H1 (cell line): ENCODE measurements around the gene OR8B12. TPM values are rescaled to one million over a fixed set of nuclear protein-coding genes. Genes with fewer than 3 reads are reported as not detected.
A peak's percentile ranks its signal among the peaks of the same experiment; 100 is the strongest.

Experiments used
- CTCF ChIA-PET: fragments of 300-600 bp; sonication (Branson Sonifier 250); formaldehyde crosslinking; loops from one replicate; lab custom pipeline; 2021; ENCODE audit not compliant: partially characterized antibody; lab: Charles Lee
- POLR2A ChIA-PET: fragments of 300-600 bp; sonication (Branson Sonifier 250); formaldehyde crosslinking; loops from one replicate; lab custom pipeline; 2021; ENCODE audit warnings: inconsistent platforms; ENCODE audit not compliant: partially characterized antibody; lab: Charles Lee
- DNase-seq, 2 experiments: peaks; one replicate each; pipeline versions ENCODE4 v3.0.0 to v3.0.0-alpha.2; 2010 to 2022; ENCODE audit warnings: low spot score in 2 of 2, low read depth in 1 of 2, mixed read lengths in 1 of 2
- FAIRE-seq: peaks from 2 replicates; lab custom pipeline; 2011; peaks lifted over from hg19 to GRCh38; lab: Jason Lieb, UNC
- H2AFZ ChIP-seq: 2 replicates; pipeline ENCODE4 v1.8.1; 2012; ENCODE audit warnings: low read length, inconsistent platforms
- H2AK5ac ChIP-seq: 2 replicates; pipeline ENCODE4 v1.6.1; 2013; ENCODE audit warnings: low read depth, low read length
- H2BK120ac ChIP-seq: replicated peaks from 2 replicates; pipeline ENCODE3; 2013; ENCODE audit warnings: low read depth, low read length, inconsistent platforms
- H2BK12ac ChIP-seq: 2 replicates; pipeline ENCODE4 v1.6.1; 2013; ENCODE audit warnings: low read depth, low read length
- H2BK15ac ChIP-seq: 2 replicates; pipeline ENCODE4 v1.6.1; 2013; ENCODE audit warnings: low read length
- H2BK20ac ChIP-seq: 2 replicates; pipeline ENCODE4 v1.6.1; 2013; ENCODE audit warnings: low read length
- H2BK5ac ChIP-seq: 2 replicates; pipeline ENCODE4 v1.6.1; 2013; ENCODE audit warnings: low read depth, low read length
- H3K14ac ChIP-seq: 2 replicates; pipeline ENCODE4 v1.6.1; 2013; ENCODE audit warnings: inconsistent platforms; ENCODE audit not compliant: insufficient read length
- H3K18ac ChIP-seq: 2 replicates; pipeline ENCODE4 v1.6.1; 2013; ENCODE audit warnings: low read length; ENCODE audit errors: extremely low read depth
- H3K23ac ChIP-seq: 2 replicates; pipeline ENCODE4 v1.6.1; 2013; ENCODE audit warnings: inconsistent platforms; ENCODE audit not compliant: insufficient read length
- H3K23me2 ChIP-seq: 2 replicates; pipeline ENCODE4 v1.6.1; 2013; ENCODE audit warnings: low read depth, low read length
- H3K27ac ChIP-seq: 2 replicates; pipeline ENCODE4 v1.6.1; 2011; ENCODE audit warnings: low read depth, low read length, inconsistent platforms
- H3K27me3 ChIP-seq, 4 experiments: replicated peaks in 1 of 4; 1 replicate in 1 of 4; 2 replicates in 3 of 4; pipeline versions ENCODE4 v1.6.1 to v1.8.1; 2011 to 2013; ENCODE audit warnings: low read length in 3 of 4, mild to moderate bottlenecking in 3 of 4, inconsistent platforms in 2 of 4, mixed read lengths in 2 of 4, moderate library complexity in 1 of 4; ENCODE audit not compliant: control insufficient read depth in 3 of 4, insufficient read depth in 3 of 4; ENCODE audit errors: extremely low read depth in 1 of 4
- H3K36me3 ChIP-seq, 4 experiments: 2 replicates each; pipeline versions ENCODE4 v1.6.1 to v1.8.1; 2011 to 2013; ENCODE audit warnings: mild to moderate bottlenecking in 4 of 4, low read length in 3 of 4, moderate library complexity in 2 of 4, control low read depth in 1 of 4, inconsistent platforms in 1 of 4; ENCODE audit not compliant: insufficient read depth in 4 of 4, control insufficient read depth in 2 of 4
- H3K4ac ChIP-seq: replicated peaks from 2 replicates; pipeline ENCODE3; 2013; ENCODE audit warnings: low read length, low read depth, mixed read lengths, inconsistent platforms; ENCODE audit not compliant: insufficient read length
- H3K4me1 ChIP-seq, 4 experiments: replicated peaks in 1 of 4; 1 replicate in 1 of 4; 2 replicates in 3 of 4; pipeline versions ENCODE4 v1.6.1 to v1.8.1; 2011 to 2013; ENCODE audit warnings: low read length in 3 of 4, inconsistent platforms in 2 of 4, mixed read lengths in 1 of 4; ENCODE audit not compliant: insufficient read depth in 4 of 4, control insufficient read depth in 3 of 4
- H3K4me2 ChIP-seq, 2 experiments: 2 replicates each; pipeline versions ENCODE4 v1.6.1 to v1.8.1; 2011 to 2013; ENCODE audit warnings: low read depth in 2 of 2, low read length in 2 of 2, control low read depth in 1 of 2, inconsistent platforms in 1 of 2, mild to moderate bottlenecking in 1 of 2; ENCODE audit not compliant: insufficient read depth in 1 of 2
- H3K4me3 ChIP-seq, 4 experiments: fragments of 200-600, 300-600 bp in 1 of 4; sonication (generic), shearing (Covaris generic), sonication (Bioruptor Twin) in 1 of 4; 2 replicates each; pipeline versions ENCODE4 v1.5.1 to v1.8.1; 2011 to 2016; ENCODE audit warnings: low read length in 4 of 4, low read depth in 3 of 4, control low read depth in 2 of 4, inconsistent platforms in 2 of 4, mild to moderate bottlenecking in 2 of 4, mixed read lengths in 1 of 4, moderate library complexity in 1 of 4; ENCODE audit not compliant: insufficient read depth in 2 of 4; ENCODE audit errors: extremely low read depth in 1 of 4
- H3K56ac ChIP-seq: replicated peaks from 2 replicates; pipeline ENCODE3; 2013; ENCODE audit warnings: low read depth, mild to moderate bottlenecking, mixed read lengths, low read length, inconsistent platforms; ENCODE audit not compliant: insufficient read length
- H3K79me1 ChIP-seq: 2 replicates; pipeline ENCODE4 v1.6.1; 2013; ENCODE audit warnings: low read depth, low read length, control low read depth
- H3K79me2 ChIP-seq, 2 experiments: 2 replicates each; pipeline versions ENCODE4 v1.6.1 to v1.8.1; 2012 to 2013; ENCODE audit warnings: low read length in 2 of 2, mild to moderate bottlenecking in 2 of 2, inconsistent platforms in 1 of 2; ENCODE audit not compliant: insufficient read depth in 2 of 2, control insufficient read depth in 1 of 2
- H3K9ac ChIP-seq, 4 experiments: replicated peaks in 1 of 4; 1 replicate in 1 of 4; 2 replicates in 3 of 4; pipeline versions ENCODE4 v1.6.1 to v1.8.1; 2011 to 2013; ENCODE audit warnings: low read depth in 3 of 4, low read length in 3 of 4, control low read depth in 2 of 4, mild to moderate bottlenecking in 2 of 4, moderate library complexity in 2 of 4, inconsistent platforms in 1 of 4; ENCODE audit errors: extremely low read depth in 1 of 4
- H3K9me3 ChIP-seq, 2 experiments: 2 replicates each; pipeline versions ENCODE4 v1.6.1 to v1.8.1; 2012 to 2013; ENCODE audit warnings: mild to moderate bottlenecking in 2 of 2, moderate library complexity in 2 of 2, control low read depth in 1 of 2, inconsistent platforms in 1 of 2, low read depth in 1 of 2, low read length in 1 of 2, mixed read lengths in 1 of 2; ENCODE audit not compliant: insufficient read depth in 2 of 2
- H4K20me1 ChIP-seq, 2 experiments: replicated peaks in 1 of 2; 2 replicates each; pipeline versions ENCODE3 to v1.8.1; 2011 to 2013; ENCODE audit warnings: inconsistent platforms in 2 of 2, low read length in 2 of 2, mild to moderate bottlenecking in 1 of 2; ENCODE audit not compliant: insufficient read depth in 2 of 2, control insufficient read depth in 1 of 2
- H4K5ac ChIP-seq: 2 replicates; pipeline ENCODE4 v1.6.1; 2013; ENCODE audit warnings: low read length, low read depth, mixed read lengths, inconsistent platforms; ENCODE audit not compliant: insufficient read length
- H4K8ac ChIP-seq: 2 replicates; pipeline ENCODE4 v1.8.0; 2013; ENCODE audit warnings: mild to moderate bottlenecking, moderate library complexity, low read length, inconsistent platforms; ENCODE audit not compliant: insufficient read depth; ENCODE audit errors: extremely low read depth
- H4K91ac ChIP-seq: replicated peaks from 2 replicates; pipeline ENCODE3; 2013; ENCODE audit warnings: low read length, mixed read lengths, inconsistent platforms; ENCODE audit not compliant: insufficient read length
- CEBPB ChIP-seq: IDR thresholded peaks from 2 replicates; pipeline ENCODE4 v1.6.1; 2012; ENCODE audit warnings: low read depth, low read length
- CHD2 ChIP-seq: IDR thresholded peaks from 2 replicates; pipeline ENCODE4 v1.6.1; 2012; ENCODE audit warnings: low read length, improper control_type of control experiment
- JUND ChIP-seq: IDR thresholded peaks from 2 replicates; pipeline ENCODE4 v1.6.1; 2011; ENCODE audit warnings: mild to moderate bottlenecking, improper control_type of control experiment, low read length
- SP2 ChIP-seq: IDR thresholded peaks from 2 replicates; pipeline ENCODE4 v1.6.1; 2012; ENCODE audit warnings: mild to moderate bottlenecking, low read length, inconsistent platforms
- WGBS, 2 experiments: shearing (Covaris generic) in 1 of 2; methylation state at CpG; one replicate each; pipeline versions ENCODE4 v1.1.6 to v1.1.7; 2013 to 2015; ENCODE audit warnings: low lambda C conversion rate in 2 of 2, mixed read lengths in 2 of 2, inconsistent platforms in 1 of 2, low coverage in 1 of 2, missing lambda C conversion rate in 1 of 2; ENCODE audit not compliant: insufficient replicate concordance in 2 of 2, insufficient coverage in 1 of 2, insufficient read length in 1 of 2; ENCODE audit errors: extremely low coverage in 1 of 2, missing lambda C conversion rate in 1 of 2; 5-methylcytosine and 5-hydroxymethylcytosine counted together
- polyA plus RNA-seq, 7 experiments: library from polyadenylated mRNA; depleted of rRNA in 3 of 7; stranded (reverse) in 5 of 7; unstranded in 2 of 7; fragments of >200 nt in 5 of 7; fragments of 200-250 nt in 2 of 7; gene quantifications; 1 replicate in 5 of 7; 2 replicates in 1 of 7; 4 replicates in 1 of 7; pipeline versions ENCODE4 v1.2.1 to v1.2.3, GENCODE V29; 2011 to 2013; ENCODE audit warnings: missing spikeins in 2 of 7, mixed read lengths in 2 of 7
- total RNA-seq: library from RNA; stranded (reverse); fragmentation: NEBNext Ultra II Directional; extraction: Animal tissue kit (Norgen Biotek cat#: 25700); gene quantifications from 2 replicates; pipeline ENCODE4 v1.2.1, GENCODE V29; 2021
- TF ChIP-seq, protein P1 (sequence below): IDR thresholded peaks from 2 replicates; pipeline ENCODE4 v1.6.1; 2012; ENCODE audit warnings: inconsistent platforms

OR8B12 gene
- total and polyA plus RNA-seq, 2 of the 8 experiments (the other 6 are each of a cell fraction or from before 2014, with no cell fraction given), result not detected

DNA sequence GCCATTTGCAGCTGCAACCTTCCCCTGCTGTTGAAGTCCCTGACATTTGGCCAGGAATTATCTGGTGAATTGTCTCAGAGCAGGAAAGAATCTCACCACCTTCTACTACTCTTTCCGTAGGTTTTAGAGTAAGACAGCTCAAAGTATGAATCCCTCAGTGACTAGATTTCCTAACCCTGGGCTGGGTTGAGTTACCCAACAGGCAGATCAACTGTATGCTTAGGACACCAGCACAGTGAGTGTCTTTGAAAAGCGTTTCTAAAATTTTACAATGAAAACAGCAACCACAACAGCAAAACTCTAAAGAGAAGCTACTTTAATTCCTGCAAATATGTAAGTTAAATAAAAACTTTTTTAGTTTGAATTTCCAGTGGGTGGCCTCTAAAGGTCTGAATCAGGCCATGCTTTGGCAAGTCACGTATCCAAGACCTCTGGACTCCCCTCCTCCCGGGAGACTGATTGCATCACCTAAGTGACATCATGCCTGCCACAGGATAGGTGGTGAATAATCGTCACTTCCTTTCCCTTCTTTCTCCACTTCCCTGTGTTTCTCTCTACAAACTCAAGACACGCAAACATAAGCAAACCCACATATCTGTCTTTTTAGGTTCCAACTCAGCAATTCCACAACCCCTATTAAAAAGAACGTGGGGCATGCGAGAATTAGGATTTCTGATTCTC, 7.8 kb downstream of the OR8B12 start:
- peak overlapping the region; percentile 77; the same call in 1 of the 2 replicates for H2AFZ ChIP-seq
- CTCF ChIA-PET, result interaction anchor here (0.8 to 2.9 kb wide), 15 partner anchors 8 to 412 kb away, joined by 3 to 12 read pairs (median 4); partner anchors contain the start of gene TBRG1

More for the DNA sequence above, 7.8 kb downstream of the OR8B12 start:
- Histone ChIP-seq H2BK5ac (peak overlapping the region; percentile 27; the same call in 1 of the 2 replicates), H4K8ac (no peak overlapping the region), H3K79me2 (no peaks in the 10 kb centered on the region), H4K91ac (no peak overlapping the region), H3K79me1 (no peaks in the 10 kb centered on the region), H3K9ac (no peak overlapping the region), H3K27ac (no peak overlapping the region), H3K4me1 (peaks cover 0 to 5% (median under 1%) of the 10 kb centered on the region in 4 experiments; a peak in 4 of 7 replicates), H3K18ac (0 out of 2 replicates have a peak overlapping the region, but pooled peaks have one; percentile 24), H3K4me2 (no peak overlapping the region), H3K27me3 (no peaks in the 10 kb centered on the region), H3K56ac (no peak overlapping the region), H2BK15ac (0 out of 2 replicates have a peak overlapping the region, but pooled peaks have one; percentile 8), H2BK12ac (0 out of 2 replicates have a peak overlapping the region, but pooled peaks have one; percentile 65), H3K4ac (no peak overlapping the region)
- no peak for FAIRE-seq
- WGBS, 2 experiments, result 92% methylated on average over 8 of the region's 8 CpGs; no CpG with 5 or more reads in 1 of the 2 experiments
- TF ChIP-seq, protein P1, sequence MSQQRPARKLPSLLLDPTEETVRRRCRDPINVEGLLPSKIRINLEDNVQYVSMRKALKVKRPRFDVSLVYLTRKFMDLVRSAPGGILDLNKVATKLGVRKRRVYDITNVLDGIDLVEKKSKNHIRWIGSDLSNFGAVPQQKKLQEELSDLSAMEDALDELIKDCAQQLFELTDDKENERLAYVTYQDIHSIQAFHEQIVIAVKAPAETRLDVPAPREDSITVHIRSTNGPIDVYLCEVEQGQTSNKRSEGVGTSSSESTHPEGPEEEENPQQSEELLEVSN, result no peak
- no peak for TF ChIP-seq CHD2
- peak; percentile 22; the same call in 1 of the 2 replicates for TF ChIP-seq JUND
- peak; percentile 69; the same call in 1 of the 2 replicates for TF ChIP-seq CEBPB
- no peak for TF ChIP-seq SP2
- TF ChIP-seq, all 59 proteins: peak for 2
- Histone ChIP-seq H2BK20ac (0 out of 2 replicates have a peak overlapping the region, but pooled peaks have one; percentile 72), H3K23ac (no peak overlapping the region), H3K4me3 (no peak overlapping the region), H4K5ac (no peak overlapping the region), H3K36me3 (no peaks in the 10 kb centered on the region), H3K23me2 (no peaks in the 10 kb centered on the region), H2BK120ac (peak overlapping the region; percentile 69), H2AK5ac (no peak overlapping the region), H4K20me1 (no peaks in the 10 kb centered on the region), H3K14ac (no peak overlapping the region), H3K9me3 (no peaks in the 10 kb centered on the region)
- no peak for DNase-seq
- POLR2A ChIA-PET, result no interaction called here
